Iris pigment epithelial cell (primary cell): Measurements from ENCODE around the gene SPAG8.

Experiments
- DNase-seq: peaks from one replicate; pipeline ENCODE4 v3.0.0-alpha.2; 2011; ENCODE audit warnings: low read depth

Gene SPAG8

DNA sequence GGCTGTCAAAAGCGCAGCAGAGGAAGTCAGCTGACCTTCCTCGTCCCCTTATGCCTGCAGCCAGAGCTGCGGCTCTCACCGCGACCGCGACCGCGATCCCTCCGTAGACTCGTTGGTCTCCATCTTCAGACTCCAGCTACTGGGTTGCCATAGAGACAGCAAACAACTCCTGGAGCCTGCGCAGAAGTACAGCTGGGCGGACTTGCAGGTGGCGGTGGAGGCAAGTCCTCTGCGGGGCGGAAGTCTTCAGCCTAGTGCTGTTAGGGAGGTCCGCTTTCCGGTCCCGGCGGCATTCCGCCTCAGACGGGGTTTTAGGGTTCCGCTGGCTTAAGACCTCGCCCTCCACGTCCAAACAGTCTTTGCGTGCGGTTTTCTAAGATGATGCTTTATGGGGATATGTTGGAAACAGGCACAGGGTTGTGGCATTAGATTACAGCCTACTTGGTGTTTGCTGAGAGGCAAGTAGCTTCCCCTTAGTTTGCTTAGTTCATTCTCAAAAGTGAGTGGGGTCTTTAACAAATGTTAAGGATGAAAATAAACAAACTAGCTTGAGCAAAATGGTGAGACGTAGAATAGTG is at the start of gene SPAG8:
Gene SPAG8 (minus strand): TSS at position 238 of the 578 bp plus-strand sequence. CDS start 115 bp downstream, at position 123.
- peak; percentile 98 for DNase-seq

DNA sequence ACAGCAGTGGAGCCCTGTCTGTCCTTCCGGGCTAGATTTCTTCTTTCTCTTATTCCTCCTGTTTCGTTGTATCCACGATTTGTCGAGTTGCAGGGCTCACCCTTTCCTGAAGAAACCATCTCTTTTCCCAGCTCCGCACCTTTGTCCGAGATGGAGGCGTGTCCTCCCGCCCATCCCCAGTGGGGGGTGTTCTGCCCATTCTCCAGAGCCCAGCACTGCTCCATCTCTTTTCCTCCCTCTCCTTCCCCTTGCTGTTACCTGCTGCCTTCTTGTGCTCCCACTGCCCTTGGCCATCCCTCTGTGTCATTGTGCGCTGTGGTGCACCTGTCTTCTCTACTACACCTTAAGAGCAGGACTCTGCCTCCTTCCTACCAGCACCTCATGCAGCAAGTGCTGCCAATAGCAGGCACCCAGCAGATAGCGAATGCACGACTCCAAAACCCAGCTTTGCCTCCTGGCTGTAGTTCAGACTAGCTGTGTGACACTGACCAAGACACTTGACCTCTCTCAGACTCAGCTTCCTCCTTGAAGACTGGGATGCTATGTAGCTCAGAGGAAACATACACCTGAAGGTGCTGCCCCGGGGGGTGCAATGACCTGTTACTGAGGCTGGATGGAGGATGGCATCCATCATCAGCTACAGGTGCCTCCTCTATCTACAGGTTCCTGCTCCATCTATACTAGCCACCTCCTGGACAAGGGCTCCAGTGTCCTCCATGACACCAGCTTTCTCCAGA is 49.3 kb upstream of the SPAG8 start:
- DNase-seq = no peak

DNA sequence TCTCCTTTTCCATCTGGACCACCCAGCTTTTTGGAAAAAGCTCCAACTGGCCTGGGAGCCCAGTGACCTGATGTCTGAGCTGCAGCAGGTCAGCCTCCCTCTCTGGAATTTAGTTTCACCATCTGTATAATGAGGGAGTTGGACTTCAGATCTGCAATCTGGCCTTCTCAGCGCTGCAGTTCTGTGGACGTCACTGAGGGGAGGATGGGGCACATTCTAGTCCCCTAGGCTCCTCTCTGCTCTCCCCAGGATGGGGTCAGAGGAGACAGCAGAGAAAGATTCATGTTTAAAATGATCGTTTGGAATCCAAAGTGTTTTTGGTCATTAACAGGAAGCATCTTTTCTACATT is 47.9 kb upstream of the SPAG8 start:
- no peak for DNase-seq

DNA sequence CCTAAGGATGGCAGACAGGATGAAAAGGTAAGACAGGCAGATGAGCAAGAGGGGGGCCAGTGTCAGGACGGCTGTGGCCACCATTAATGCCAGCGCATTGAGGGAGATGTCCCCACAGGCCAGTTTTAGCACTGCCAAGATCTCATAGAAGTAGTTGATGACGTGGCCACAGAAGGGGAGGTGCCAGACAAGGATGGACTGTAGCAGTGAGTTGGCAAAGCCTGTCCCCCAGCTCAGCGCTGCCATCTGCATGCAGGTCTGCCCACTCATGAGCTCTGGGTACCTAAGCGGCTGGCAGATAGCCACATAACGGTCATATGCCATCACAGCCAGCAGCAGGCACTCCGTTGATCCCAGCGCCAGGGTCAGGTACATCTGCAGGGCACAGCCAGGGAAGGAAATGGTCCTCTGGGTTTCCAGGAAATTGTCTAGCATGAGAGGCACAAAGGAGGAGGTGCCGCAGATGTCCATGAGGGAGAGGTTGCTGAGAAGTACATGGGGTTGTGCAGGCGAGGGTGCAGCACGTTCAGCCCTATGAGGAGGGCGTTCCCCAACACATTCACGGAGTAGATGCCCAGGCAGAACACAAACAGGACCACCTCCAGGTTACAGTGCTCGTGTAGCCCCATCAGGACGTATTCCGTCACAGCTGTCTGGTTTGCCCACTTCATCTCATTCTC is 47.4 kb upstream of the SPAG8 start:
- DNase-seq = no peak

- no peak for DNase-seq
These were observed 46.4 kb upstream of the SPAG8 start for GRCh38 chr9:35858458-35858857.

GRCh38 chr9:35856882-35857281 is 44.8 kb upstream of the SPAG8 start:
- DNase-seq = no peak

GRCh38 chr9:35856206-35856605 is 44.1 kb upstream of the SPAG8 start:
- DNase-seq = no peak

DNA sequence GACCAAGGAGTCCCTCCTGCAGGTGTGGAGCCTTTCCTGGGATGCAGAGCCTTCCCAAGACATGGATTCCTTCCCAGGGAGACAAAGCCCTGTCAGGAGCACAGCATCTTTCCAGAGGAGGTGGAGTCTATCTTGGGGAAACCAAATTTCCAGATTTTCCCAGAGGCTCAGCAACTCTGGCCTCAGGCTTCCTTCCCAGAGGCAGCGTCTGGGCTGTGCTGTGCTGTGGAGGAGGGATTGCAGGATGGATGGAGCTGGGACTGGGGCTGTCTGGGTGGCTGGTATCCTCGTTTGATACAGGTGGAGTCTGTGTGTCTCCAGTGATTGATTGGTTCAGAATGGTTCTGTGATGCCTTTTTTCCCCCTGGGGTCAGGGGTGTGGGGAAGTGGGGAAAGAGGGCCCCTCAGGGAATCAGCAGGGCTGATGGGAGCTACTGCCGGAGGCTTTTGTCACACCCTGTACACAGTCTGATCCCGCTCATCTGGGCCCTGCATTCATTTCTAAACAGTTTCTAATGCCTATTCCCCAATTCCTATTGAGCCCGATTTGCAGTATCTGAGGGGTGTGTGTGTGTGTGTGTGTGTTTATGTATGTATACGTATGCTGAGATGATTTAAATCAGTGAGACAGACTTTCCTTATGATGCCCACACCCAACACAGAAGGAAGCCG is 42.2 kb upstream of the SPAG8 start:
- no peak for DNase-seq

- DNase-seq = no peak
These were observed 41.1 kb upstream of the SPAG8 start for GRCh38 chr9:35852876-35853865.

- no peak for DNase-seq
These were observed 40.3 kb upstream of the SPAG8 start for GRCh38 chr9:35852267-35852815.

DNA sequence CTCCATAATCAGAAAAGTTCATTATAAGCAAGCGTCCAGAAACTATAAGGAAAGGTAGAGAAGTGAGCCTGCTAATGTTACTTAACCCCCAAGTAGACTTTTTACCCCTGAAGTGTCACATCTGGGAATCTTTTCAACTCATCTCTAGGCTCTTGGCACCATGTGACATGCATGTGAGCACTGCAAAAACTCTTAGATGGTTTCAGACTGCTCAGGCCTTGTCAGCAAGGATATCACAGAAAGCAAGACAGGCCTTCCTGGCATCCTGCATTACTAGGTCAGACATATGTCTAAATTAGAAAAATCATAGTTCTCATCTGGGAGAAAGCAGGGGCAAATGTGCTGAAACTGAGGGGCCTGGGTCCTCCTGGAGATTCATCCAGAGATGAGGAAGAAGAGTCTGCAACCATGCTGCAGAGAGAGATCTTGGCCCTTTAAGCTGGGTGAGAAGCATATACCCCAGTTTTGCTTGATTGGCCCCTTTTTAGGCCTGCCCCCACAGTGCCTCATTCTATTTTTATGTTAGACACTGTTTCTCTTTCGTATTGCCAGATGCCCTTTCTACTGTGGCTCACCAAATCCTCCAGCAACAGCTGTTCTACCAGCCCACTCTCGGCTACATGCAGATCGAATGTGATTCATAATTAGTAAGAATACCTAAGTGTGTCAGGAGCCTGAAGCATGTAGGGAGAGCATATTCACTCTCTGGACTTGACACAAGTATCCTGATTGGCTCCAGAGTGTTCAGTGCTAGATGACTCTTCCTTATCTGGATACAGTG is 35.9 kb upstream of the SPAG8 start:
- peak; percentile 86 for DNase-seq

DNA sequence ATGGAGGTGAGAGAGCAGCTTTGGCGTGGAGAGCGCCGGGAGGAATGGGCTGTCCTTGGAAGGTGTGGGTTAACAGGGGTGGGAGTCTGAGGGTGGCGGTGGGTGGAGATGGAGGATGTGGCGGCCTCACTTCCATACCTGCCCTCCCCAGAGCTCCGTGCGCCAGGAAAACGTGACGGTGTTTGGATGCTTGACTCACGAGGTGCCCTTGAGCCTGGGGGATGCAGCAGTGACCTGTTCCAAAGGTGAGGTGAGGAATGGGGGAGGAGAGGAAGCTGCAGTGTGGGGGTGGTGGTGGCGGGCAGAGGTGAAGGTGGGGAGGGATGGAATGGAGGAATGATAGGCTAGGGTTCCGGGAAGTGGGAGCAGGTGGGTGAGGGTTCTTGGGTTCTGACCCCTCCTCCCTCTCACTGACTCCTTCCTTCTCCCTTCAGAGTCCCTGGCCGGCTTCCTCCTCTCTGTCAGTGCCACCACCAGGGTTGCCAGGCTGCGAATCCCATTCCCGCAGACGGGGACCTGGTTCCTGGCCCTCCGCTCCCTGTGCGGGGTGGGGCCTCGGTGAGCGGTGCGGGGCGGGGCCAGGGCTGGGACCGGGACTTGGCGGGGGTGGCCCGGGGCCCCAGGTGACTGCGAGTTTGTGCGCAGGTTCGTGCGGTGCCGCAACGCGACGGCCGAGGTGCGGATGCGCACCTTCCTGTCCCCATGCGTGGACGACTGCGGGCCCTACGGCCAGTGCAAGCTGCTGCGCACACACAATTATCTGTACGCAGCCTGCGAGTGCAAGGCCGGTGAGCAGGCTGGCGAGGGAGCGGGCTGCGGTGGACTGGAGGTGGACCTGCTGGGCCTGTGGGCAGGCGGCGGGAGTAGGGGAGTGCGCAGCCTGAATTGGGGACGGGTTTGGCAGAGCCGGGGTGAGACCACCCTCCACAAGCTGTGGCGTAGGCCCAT is 34.0 kb upstream of the SPAG8 start:
- DNase-seq = no peak

DNA sequence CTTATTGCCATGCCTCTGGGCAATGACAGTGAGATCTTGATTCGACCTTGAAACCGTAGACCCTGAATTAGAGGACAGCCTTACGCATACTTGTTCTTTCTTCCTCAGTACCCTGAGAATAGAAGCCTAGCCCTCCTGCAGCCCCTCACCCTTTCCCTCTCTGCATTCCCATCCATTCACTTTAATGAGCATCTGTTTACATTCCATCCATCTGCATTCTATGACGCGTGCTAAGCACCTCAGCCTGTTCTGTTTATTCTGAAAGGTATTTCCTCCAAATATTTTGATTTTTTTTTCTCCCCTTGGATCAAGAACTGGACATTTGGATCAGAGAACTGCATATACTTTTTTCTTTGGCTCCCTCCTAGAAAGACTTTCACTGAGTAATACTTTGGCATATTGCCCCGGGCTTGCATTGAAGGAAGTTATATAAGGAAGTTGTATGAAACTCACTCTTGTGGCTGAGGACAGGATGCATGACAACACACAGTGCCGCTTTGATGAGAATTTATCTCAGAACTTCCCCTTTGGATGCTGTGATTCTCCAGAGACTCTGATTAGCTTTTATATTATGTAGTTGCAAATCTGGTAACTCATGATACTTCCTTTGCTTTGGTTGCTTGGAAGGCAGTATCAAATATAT is 32.7 kb upstream of the SPAG8 start:
- peak; percentile 90 for DNase-seq

GRCh38 chr9:35842795-35843194 is 30.7 kb upstream of the SPAG8 start:
- DNase-seq = no peak

DNA sequence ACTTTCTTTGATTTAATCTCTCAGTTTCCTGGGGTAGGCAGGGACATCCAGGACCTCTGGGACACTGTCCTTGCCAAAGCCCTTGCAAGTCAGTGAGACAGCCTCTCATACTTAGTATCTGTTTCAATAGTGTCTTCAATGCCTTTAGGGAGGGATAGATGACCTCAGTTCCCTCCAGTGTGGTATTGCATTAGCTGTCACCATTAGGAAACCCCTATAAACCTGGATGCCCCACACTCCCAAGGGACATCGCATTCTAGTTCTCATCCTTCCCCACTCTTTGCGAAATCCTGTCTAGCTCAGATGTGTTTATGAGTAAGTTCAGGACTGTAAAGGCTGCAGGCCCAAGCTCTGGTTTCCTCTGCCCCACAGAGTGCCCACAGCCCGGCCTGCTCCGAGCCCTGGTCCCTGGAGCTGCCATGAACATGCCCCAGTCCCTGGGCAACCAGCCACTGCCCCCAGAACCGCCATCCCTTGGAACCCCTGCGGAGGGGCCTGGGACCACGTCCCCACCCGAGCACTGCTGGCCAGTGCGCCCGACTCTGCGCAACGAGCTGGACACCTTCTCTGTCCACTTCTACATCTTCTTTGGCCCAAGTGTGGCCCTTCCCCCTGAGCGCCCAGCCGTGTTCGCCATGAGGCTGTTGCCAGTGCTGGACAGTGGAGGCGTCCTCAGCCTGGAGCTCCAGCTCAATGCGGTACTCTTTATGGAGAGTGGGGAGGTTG is 30.1 kb upstream of the SPAG8 start:
- DNase-seq = no peak

- DNase-seq = no peak
These were observed 29.5 kb upstream of the SPAG8 start for GRCh38 chr9:35841645-35841900.

DNA sequence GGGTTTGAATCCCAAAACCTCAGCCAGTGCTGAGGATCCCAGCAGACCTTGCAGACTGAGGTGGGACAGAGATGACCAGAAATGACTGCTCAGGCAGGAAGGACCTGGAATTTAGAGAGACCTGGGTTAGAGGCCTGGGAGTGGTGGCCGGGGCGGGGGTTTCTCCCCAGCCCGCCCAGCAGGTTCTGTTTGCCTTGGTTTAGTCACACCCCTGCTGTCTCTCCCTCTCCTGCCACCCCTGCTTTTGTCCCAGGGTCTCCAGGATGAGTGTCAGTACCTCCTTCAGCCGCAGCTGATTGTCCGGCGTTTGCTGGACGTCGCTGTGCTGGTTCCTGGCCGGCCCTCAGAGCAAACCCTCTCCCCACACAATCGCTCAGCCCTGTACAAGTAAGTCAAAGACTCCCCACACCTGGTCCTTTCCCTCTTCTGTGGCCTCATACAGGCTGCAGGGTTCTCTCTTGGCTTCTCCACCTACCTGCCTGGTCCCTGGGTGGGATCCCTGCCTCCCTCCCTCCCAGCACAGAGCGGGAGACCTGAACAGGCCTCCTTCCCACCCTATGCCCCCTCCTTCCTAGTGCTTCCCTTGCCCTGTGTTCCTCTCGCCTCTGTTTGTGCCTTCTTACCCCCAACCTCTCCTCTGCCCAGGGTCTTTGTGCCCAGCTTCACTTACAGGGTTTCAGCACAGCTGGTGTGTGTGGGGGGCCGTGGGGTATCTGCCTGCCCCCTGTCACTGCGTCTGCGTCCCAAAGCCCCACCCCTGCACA is 29.0 kb upstream of the SPAG8 start:
- no peak for DNase-seq

- no peak for DNase-seq
These were observed 27.9 kb upstream of the SPAG8 start for GRCh38 chr9:35839926-35840325.
